Measurements from ENCODE around the gene SPEG. TPM values are rescaled to one million over a fixed set of nuclear protein-coding genes. Genes with fewer than 3 reads are reported as not detected.
A peak's percentile ranks its signal among the peaks of the same experiment; 100 is the strongest.

Gene SPEG
- total RNA-seq, 1 experiment from 2014 or later = 23.3 TPM

DNA sequence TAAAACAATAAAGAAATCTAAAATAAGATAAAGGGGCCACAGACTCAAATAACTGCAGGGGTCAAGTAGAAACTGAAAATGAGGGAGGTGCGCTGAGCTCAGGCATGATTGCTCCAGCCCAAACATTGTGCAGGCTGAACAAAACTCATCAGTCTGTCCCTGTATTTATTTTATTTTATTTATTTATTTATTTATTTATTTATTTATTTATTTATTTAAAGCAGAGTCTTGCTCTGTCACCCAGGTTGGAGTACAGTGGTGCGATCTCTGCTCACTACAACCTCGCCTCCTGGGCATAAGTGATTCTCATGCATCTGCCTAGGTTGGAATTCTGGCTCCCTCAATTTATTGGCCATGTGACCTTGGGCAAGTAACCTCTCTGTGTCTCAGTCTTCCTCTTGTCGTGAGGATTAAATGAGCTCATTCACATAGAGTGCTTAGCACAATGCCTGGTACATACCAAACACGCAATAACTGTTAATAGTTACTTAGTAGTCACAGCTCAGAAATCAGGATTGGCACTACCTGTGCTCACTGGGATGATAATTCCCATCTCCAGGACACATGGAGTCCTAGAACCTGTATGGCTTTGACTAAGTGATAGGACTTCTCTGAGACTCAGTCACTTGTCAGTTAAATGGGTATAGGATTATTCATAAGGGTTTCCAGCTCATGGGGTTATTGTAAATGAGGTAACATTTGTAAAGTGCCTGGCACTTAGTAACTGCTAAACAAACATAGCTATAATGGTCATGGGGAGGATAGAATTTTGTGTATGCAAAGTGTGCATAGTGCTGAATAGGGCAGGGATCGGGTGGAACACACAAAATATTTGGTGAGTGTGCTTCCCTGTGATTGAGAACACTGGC lies 6.0 kb downstream of the SPEG start:
- Mint-ChIP-seq H3K9me3 (ENCODE audit: unreplicated experiment) (no peaks in the 10 kb centered on the region), H3K27ac (ENCODE audit: low read depth, unreplicated experiment) (no peak overlapping the region), H3K36me3 (ENCODE audit: insufficient read depth, unreplicated experiment) (no peaks in the 10 kb centered on the region), H3K27me3 (ENCODE audit: insufficient read depth, unreplicated experiment) (no peaks in the 10 kb centered on the region), H3K4me3 (ENCODE audit: unreplicated experiment) (peak overlapping the region; percentile 83), H3K4me1 (ENCODE audit: insufficient read depth, unreplicated experiment) (peaks cover 31% of the 10 kb centered on the region)
- ChIA-PET CTCF (interaction anchor here (0.7 to 3.0 kb wide), 13 partner anchors 10 to 281 kb away, joined by 3 to 21 read pairs (median 5); no protein-coding TSS in a partner anchor), POLR2A (interaction anchor here (1.0 to 2.6 kb wide), 3 partner anchors 10 to 58 kb away, joined by 5 to 12 read pairs (median 7); partner anchors contain the start of gene GMPPA)
- TF ChIP-seq, protein P1, sequence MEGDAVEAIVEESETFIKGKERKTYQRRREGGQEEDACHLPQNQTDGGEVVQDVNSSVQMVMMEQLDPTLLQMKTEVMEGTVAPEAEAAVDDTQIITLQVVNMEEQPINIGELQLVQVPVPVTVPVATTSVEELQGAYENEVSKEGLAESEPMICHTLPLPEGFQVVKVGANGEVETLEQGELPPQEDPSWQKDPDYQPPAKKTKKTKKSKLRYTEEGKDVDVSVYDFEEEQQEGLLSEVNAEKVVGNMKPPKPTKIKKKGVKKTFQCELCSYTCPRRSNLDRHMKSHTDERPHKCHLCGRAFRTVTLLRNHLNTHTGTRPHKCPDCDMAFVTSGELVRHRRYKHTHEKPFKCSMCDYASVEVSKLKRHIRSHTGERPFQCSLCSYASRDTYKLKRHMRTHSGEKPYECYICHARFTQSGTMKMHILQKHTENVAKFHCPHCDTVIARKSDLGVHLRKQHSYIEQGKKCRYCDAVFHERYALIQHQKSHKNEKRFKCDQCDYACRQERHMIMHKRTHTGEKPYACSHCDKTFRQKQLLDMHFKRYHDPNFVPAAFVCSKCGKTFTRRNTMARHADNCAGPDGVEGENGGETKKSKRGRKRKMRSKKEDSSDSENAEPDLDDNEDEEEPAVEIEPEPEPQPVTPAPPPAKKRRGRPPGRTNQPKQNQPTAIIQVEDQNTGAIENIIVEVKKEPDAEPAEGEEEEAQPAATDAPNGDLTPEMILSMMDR (IDR thresholded peaks at IDR 0.05; ENCODE audit: unreplicated experiment) = no peak
- peak; percentile 23 for DNase-seq (ENCODE audit: unreplicated experiment)
- BruUV-seq (replicated peaks) = no TSS peak
- intact Hi-C loops (cut with micrococcal nuclease) = no loop called here

DNA sequence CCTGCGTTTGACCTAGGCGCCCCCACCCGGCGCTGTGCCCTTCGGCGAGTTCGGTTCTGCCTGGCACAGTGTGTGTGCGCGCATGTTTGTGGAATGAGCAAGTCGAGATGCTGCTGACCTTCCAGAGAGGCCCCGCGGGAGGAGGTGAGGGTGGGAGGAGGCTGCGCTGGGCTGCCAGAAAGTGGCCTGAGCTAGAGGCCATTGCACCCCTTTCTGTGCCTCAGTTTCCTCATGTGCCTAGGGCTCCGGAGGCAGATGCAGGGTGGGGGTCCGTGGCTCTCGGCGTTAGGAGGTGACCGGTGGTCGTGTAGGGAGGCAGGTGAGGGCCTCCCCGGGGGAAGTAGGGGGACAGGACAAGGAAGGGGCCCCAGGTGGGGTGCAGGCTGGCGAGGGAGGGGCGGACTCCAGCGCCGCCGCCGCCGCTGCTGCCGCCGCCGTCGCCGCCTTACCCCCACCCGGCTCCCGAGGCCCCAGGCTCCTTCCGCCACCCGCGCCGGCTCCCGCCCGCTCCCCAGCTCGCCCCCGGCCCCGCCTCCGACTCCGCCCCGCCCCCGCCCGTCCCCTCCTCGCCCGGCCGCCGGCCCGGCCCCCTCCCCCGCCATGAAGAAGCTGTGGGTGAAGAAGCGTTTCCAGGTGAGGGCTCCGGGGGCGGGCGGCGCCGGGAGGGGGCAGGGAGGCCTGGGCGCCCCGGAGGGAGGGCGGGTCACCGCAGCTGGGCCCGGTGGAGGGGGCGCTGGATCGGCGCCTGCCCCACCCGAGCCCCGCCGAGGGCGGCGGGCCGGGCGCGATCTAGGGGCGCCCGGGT lies 7.0 kb downstream of the SPEG start:
- CTCF ChIA-PET = interaction anchor here (1.0 to 3.0 kb wide), 2 partner anchors 11 to 38 kb away, joined by 3 to 21 read pairs; no protein-coding TSS in a partner anchor
- Mint-ChIP-seq H3K4me3 (ENCODE audit: unreplicated experiment) (peak overlapping the region; percentile 83), H3K36me3 (ENCODE audit: insufficient read depth, unreplicated experiment) (no peaks in the 10 kb centered on the region), H3K4me1 (ENCODE audit: insufficient read depth, unreplicated experiment) (peaks cover 35% of the 10 kb centered on the region), H3K27ac (ENCODE audit: low read depth, unreplicated experiment) (no peak overlapping the region), H3K27me3 (ENCODE audit: insufficient read depth, unreplicated experiment) (no peaks in the 10 kb centered on the region), H3K9me3 (ENCODE audit: unreplicated experiment) (no peaks in the 10 kb centered on the region)
- intact Hi-C loops (cut with micrococcal nuclease) = no loop called here
- peak; percentile 48 for DNase-seq (ENCODE audit: unreplicated experiment)
- no TSS peak for BruUV-seq (replicated peaks)
- TF ChIP-seq, protein P1 (IDR thresholded peaks at IDR 0.05; ENCODE audit: unreplicated experiment) = no peak
- POLR2A ChIA-PET = interaction anchor here (1.0 to 2.6 kb wide), 4 partner anchors 9 to 57 kb away, joined by 3 to 13 read pairs (median 8); partner anchors contain the start of gene GMPPA

DNA sequence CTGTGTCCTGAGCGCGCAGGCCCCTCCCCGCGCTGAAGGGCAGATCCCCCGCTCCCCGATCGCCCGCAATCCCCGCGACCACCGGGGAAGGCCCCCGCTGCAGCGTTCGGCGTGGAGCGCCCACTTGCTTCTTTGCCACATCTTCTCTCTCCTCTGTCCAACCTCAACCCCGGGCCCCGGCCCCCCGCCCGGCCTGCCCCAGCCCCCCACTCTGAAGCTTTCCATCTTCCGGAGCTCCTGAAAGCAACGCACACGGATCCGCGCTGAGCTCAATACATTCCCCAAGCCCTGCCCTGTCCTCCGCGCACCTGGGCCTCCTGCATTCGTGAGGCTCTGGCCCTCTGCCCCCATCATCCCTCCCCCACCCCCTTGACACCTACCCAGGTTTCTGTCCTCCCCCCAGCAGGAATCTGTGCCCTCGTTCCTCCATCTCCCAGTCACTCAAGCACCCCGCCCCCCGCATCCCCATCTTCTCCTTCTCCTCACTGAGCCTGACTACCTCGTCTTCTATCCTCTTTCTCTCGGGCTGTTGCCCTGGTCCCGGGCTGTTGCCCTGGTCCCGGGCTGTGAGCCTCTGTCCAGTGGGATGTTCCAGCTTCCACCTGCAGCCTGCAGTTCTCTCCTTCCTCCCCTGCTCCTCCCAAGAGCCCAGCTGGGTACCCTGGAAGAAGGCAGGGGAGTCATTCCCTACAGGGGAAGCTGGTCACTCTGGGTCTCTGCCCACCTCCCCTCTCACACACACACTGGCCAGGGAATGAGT lies 7.8 kb downstream of the SPEG start:
- TF ChIP-seq, protein P1 (IDR thresholded peaks at IDR 0.05; ENCODE audit: unreplicated experiment) = no peak
- Mint-ChIP-seq H3K27ac (ENCODE audit: low read depth, unreplicated experiment) (peak overlapping the region; percentile 25), H3K4me3 (ENCODE audit: unreplicated experiment) (peak overlapping the region; percentile 83), H3K36me3 (ENCODE audit: insufficient read depth, unreplicated experiment) (no peaks in the 10 kb centered on the region), H3K27me3 (ENCODE audit: insufficient read depth, unreplicated experiment) (no peaks in the 10 kb centered on the region), H3K4me1 (ENCODE audit: insufficient read depth, unreplicated experiment) (peaks cover 35% of the 10 kb centered on the region), H3K9me3 (ENCODE audit: unreplicated experiment) (no peaks in the 10 kb centered on the region)
- peak; percentile 14 for DNase-seq (ENCODE audit: unreplicated experiment)
- ChIA-PET CTCF (interaction anchor here (0.7 kb wide), 1 partner anchor 40 kb away, joined by 3 read pairs; no protein-coding TSS in a partner anchor), POLR2A (interaction anchor here (1.0 to 2.6 kb wide), 4 partner anchors 8 to 56 kb away, joined by 3 to 13 read pairs (median 8); partner anchors contain the start of gene GMPPA)
- intact Hi-C loops (cut with micrococcal nuclease) = no loop called here
- no TSS peak for BruUV-seq (replicated peaks)

All from MCF 10A (cell line).